HG02938 (cell line): Measurements from ENCODE around the gene PAXIP1.
"Not testable (repeated sequence)": the region's sequence is repeated elsewhere in the genome, so short reads cannot be mapped to it uniquely, and the experiment has no call there.

Experiments
- ATAC-seq: cut with Tn5 transposase; IDR thresholded peaks from one replicate; pipeline ENCODE4 v1.9.1; 2021; ENCODE audit warnings: mild to moderate bottlenecking, moderate library complexity; ENCODE audit not compliant: unreplicated experiment

PAXIP1 gene

GRCh38 chr7:155003092-155003375, at the start of gene PAXIP1:
Gene PAXIP1, minus strand, starts transcription at chr7:155003124. Its CDS starts 195 bp downstream, at chr7:155002929.
- ATAC-seq: peak; percentile 55

- no peak for ATAC-seq
Observed at GRCh38 chr7:155051355-155051754, 48.4 kb upstream of the PAXIP1 start.

- ATAC-seq: no peak
Observed at GRCh38 chr7:155048006-155048405, 45.1 kb upstream of the PAXIP1 start.

- ATAC-seq: no peak
Observed at GRCh38 chr7:155043756-155044155, 40.8 kb upstream of the PAXIP1 start.

- no peak for ATAC-seq
Observed at GRCh38 chr7:155038335-155038734, 35.4 kb upstream of the PAXIP1 start.

GRCh38 chr7:155034495-155034894, 31.6 kb upstream of the PAXIP1 start:
- not testable (repeated sequence) for ATAC-seq

- ATAC-seq: no peak
Observed at GRCh38 chr7:155032978-155033377, 30.1 kb upstream of the PAXIP1 start.

GRCh38 chr7:155027879-155028278, 25.0 kb upstream of the PAXIP1 start:
- no peak for ATAC-seq

- ATAC-seq: no peak
Observed at GRCh38 chr7:155021699-155022145, 18.8 kb upstream of the PAXIP1 start.

GRCh38 chr7:155020996-155021395, 18.1 kb upstream of the PAXIP1 start:
- ATAC-seq: no peak

- no peak for ATAC-seq
Observed at GRCh38 chr7:155017834-155018233, 14.9 kb upstream of the PAXIP1 start.

- no peak for ATAC-seq
Observed at GRCh38 chr7:155011086-155011485, 8.2 kb upstream of the PAXIP1 start.

- no peak for ATAC-seq
Observed at GRCh38 chr7:155009570-155010157, 6.7 kb upstream of the PAXIP1 start.

- no peak for ATAC-seq
Observed at GRCh38 chr7:155007947-155008346, 5.0 kb upstream of the PAXIP1 start.

- ATAC-seq: peak; percentile 62
Observed at GRCh38 chr7:155003376-155004214, 671 bp upstream of the PAXIP1 start.

GRCh38 chr7:155002411-155003091, 373 bp downstream of the PAXIP1 start:
- peak; percentile 40 for ATAC-seq

GRCh38 chr7:155001756-155002410, 1.0 kb downstream of the PAXIP1 start:
- ATAC-seq: peak; percentile 16

GRCh38 chr7:155000795-155001194, 2.1 kb downstream of the PAXIP1 start:
- no peak for ATAC-seq

- ATAC-seq: no peak
Observed at GRCh38 chr7:154998481-154998880, 4.4 kb downstream of the PAXIP1 start.

- no peak for ATAC-seq
Observed at GRCh38 chr7:154997840-154998370, 5.0 kb downstream of the PAXIP1 start.

GRCh38 chr7:154996756-154997155, 6.2 kb downstream of the PAXIP1 start:
- ATAC-seq: no peak
